A549 treated with AZD9567 at 1 μM for 4 hours (cell line): ENCODE data around the gene PPT1. TPM values are rescaled to one million over a fixed set of nuclear protein-coding genes. Genes with fewer than 3 reads are reported as not detected.

Experiments
- total RNA-seq: library from RNA; stranded (reverse); fragments of 200-300 nt; extraction: Qiagen RNA extraction; gene quantifications from 5 replicates; pipeline ENCODE4 v1.2.3, GENCODE V29; 2022; ENCODE audit not compliant: insufficient read depth

The PPT1 gene
- total RNA-seq = 61.1 to 70.6 TPM (median 62.6 TPM) in 5 replicates

DNA sequence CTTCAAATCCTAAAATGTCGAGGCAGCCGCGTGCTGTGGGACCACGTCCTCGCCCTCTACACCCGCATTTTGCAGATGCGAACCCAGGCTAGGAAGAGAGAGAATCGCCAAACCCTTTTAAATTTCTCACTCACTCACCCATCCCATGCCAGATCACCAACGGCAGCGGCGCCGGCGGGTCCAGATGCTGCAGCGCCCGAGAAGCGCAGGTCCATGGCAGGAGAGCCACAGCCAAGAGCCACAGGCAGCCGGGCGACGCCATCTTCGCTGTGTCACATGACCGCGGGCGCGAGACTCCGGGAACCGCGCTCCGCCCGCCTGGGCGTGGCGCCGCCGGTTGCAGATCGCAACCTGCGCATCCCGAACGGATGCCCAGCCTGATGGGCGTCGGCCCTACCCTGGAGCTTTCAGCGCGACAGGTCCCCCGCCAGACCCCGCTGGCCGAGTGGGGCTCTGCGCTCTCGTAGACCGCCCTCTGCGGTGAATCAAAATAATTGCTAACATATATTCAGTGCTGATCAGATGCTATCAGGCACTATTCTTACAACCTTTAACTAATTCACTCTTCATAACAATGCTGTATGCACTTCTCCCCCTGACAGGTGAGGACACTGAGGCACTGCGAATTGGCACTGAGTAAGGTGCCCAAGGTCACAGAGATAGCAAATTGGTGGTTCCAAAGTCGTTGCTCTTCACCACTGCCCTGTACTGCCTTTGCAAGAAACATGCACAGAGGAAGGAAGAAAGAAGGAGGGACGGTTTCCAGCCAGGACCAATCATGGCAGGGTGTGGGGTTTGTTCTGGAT lies at the start of gene PPT1:
TSS of gene PPT1 (minus strand) at position 276 of the 806 bp plus-strand sequence. CDS start at position 262, 14 bp downstream.

DNA sequence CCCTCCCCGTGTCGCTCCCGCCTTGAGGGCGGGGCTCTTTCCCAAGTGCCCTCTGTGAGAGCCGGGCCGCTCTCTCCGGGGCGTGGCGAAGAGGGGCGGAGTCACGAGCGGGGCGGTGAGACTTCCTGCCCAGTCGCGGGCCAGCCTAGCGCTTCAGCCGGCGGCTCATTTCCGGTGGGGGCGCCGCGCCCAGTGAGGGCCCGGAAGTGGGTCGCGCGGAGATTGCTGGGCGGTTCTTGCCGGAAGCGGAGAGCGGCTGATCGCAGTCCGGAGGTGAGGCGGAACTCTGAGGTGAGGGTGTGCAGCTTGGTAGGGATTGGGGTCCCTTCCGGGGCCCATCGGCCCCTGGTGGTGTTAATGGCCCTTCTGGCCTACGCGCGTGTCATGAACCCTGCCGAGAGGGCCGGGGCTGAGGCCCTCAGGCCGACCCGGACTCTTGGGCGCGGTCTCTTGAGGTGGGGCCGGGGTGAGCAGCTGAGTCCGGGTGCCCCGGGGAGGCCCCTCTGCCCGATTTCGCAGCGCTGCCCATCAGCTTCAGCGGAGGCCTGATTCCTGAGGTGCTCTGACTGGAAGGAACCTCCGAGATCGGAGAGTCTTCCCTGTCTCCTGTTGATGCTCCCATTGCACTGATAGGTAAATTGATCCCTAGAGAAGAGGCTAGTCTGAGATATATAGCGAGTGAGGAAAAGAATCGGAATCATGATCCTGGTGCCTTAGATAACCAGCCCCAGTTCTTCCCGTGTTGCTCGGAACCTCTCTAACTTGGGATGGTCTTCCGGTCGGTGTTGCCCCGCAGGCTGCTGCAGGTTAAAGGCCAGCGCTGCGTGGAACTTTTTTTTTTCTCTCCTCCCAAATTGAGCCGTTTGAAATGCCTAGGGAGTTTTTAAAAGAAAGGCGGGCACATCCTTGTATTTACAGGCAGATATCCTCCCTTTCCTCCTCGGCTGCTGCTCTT lies 56.3 kb downstream of the PPT1 start, which contains the start of gene CAP1:
TSS of gene CAP1 (plus strand) at position 219 of the 955 bp plus-strand sequence. CDS start 18,618 bp downstream, outside the sequence.

Other genes starting within 250 kb of the PPT1 start
- gene TRIT1, start 213.7 kb downstream of the PPT1 start, total RNA-seq = 15.0 to 24.7 TPM (median 16.4 TPM) in 5 replicates
- 0.95 to 1.7 TPM (median 1.2 TPM) in 5 replicates for gene MYCL, start 195.3 kb downstream of the PPT1 start, total RNA-seq
- gene MFSD2A, start 142.1 kb downstream of the PPT1 start, total RNA-seq = 5.4 to 6.5 TPM (median 6.1 TPM) in 5 replicates
- gene CAP1, start 56.5 kb downstream of the PPT1 start, total RNA-seq = 213 to 354 TPM (median 232 TPM) in 5 replicates
- 5.5 to 9.8 TPM (median 5.9 TPM) in 5 replicates for gene RLF, start 64.1 kb upstream of the PPT1 start, total RNA-seq
- gene TMCO2, start 150.7 kb upstream of the PPT1 start, total RNA-seq = not detected in 5 replicates
- 33.1 to 40.2 TPM (median 37.4 TPM) in 5 replicates for gene ZMPSTE24, start 161.0 kb upstream of the PPT1 start, total RNA-seq
- gene COL9A2, start 220.0 kb upstream of the PPT1 start, total RNA-seq = 0.13 to 0.68 TPM (median 0.20 TPM) in 5 replicates